Measurements from ENCODE around the gene BMP8A.

DNA sequence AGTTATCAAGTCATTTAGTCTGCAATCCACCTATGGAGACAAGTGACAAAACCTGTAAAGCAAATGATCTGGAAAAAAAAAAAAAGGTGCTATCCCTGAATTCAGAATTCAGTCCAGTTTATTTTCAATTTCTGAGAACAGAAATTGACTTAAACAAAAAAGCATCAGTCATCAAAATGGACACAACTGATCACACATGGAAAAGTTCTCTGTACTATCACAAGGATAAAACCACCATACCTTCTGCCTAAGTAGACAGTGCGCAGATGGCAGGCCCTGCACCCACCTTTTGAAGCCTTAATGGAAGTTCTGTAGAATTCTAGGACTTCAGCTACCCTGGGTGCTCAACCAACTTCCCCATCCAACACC lies 81.6 kb downstream of the BMP8A start:
- TF ChIP-seq, protein P1, sequence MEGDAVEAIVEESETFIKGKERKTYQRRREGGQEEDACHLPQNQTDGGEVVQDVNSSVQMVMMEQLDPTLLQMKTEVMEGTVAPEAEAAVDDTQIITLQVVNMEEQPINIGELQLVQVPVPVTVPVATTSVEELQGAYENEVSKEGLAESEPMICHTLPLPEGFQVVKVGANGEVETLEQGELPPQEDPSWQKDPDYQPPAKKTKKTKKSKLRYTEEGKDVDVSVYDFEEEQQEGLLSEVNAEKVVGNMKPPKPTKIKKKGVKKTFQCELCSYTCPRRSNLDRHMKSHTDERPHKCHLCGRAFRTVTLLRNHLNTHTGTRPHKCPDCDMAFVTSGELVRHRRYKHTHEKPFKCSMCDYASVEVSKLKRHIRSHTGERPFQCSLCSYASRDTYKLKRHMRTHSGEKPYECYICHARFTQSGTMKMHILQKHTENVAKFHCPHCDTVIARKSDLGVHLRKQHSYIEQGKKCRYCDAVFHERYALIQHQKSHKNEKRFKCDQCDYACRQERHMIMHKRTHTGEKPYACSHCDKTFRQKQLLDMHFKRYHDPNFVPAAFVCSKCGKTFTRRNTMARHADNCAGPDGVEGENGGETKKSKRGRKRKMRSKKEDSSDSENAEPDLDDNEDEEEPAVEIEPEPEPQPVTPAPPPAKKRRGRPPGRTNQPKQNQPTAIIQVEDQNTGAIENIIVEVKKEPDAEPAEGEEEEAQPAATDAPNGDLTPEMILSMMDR (IDR thresholded peaks at IDR 0.05): no peak
- TF ChIP-seq POLR2AphosphoS5 (IDR thresholded peaks at IDR 0.05; ENCODE audit: insufficient read depth in 1 of 2, low read depth in 1 of 2): no peak
